ENCODE data around the gene COMMD2. TPM values are rescaled to one million over a fixed set of nuclear protein-coding genes. Genes with fewer than 3 reads are reported as not detected.

COMMD2 gene
- total and polyA plus RNA-seq, 2 donors (not counting 1 experiment from before 2014, with no cell fraction given), result 15.0 to 45.1 TPM

DNA sequence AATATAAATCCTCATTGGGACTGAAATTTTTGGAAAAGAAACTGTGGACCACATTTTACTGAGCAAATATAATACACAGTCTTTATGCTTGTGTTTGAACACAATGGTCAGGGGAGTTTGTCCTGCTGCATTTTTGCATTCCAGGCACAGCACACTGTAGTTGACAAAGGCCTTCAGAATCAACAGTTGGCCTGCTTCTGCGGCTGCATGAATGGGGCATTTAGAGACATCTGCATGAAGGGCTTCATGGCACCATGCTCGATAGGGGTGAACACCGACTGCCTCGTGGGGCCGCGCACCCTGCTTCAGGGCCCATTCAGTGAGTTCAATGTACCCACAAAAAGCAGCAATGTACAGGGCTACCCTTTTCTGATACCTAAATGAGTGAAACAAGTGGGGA lies 15.4 kb upstream of the COMMD2 start:
- TF ChIP-seq, protein P1, sequence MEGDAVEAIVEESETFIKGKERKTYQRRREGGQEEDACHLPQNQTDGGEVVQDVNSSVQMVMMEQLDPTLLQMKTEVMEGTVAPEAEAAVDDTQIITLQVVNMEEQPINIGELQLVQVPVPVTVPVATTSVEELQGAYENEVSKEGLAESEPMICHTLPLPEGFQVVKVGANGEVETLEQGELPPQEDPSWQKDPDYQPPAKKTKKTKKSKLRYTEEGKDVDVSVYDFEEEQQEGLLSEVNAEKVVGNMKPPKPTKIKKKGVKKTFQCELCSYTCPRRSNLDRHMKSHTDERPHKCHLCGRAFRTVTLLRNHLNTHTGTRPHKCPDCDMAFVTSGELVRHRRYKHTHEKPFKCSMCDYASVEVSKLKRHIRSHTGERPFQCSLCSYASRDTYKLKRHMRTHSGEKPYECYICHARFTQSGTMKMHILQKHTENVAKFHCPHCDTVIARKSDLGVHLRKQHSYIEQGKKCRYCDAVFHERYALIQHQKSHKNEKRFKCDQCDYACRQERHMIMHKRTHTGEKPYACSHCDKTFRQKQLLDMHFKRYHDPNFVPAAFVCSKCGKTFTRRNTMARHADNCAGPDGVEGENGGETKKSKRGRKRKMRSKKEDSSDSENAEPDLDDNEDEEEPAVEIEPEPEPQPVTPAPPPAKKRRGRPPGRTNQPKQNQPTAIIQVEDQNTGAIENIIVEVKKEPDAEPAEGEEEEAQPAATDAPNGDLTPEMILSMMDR (IDR thresholded peaks at IDR 0.05), result no peak
- TF ChIP-seq EZH2 (IDR thresholded peaks at IDR 0.05; ENCODE audit: borderline replicate concordance, insufficient read depth, low read depth, low read length, poor library complexity, severe bottlenecking), result no peak
- no peaks in the 10 kb centered on the region for H3K79me2 ChIP-seq (ENCODE audit: control insufficient read depth, insufficient read depth, low read length)
- Mint-ChIP-seq H3K27me3 (peaks cover 33% of the 10 kb centered on the region), H3K27ac (no peak overlapping the region), H3K9me3 (ENCODE audit: insufficient read depth) (no peaks in the 10 kb centered on the region), H3K4me3 (no peak overlapping the region), H3K4me1 (no peaks in the 10 kb centered on the region)
- WGBS (ENCODE audit: insufficient coverage), result 95% methylated on average over 6 of the region's 6 CpGs
- ATAC-seq (ENCODE audit: low read depth) (no peak), DNase-seq (no peak)
- ChIA-PET CTCF (interaction anchor here (1.5 to 17.2 kb wide), 6 partner anchors 12 to 453 kb away, joined by 3 to 307 read pairs (median 12); partner anchors contain the start of gene COMMD2), POLR2A (no interaction called here)
- H2AFZ ChIP-seq (ENCODE audit: insufficient read depth, low read depth, low read length, poor library complexity, severe bottlenecking), result no peak overlapping the region
- peaks cover 0 to 8% (median 0%) of the 10 kb centered on the region in 4 experiments for H3K27me3 ChIP-seq (replicated peaks in 1 of 4; ENCODE audit: control extremely low read depth in 1 of 4, control insufficient read depth in 3 of 4, insufficient read depth in 4 of 4, low read length in 3 of 4)
- intact Hi-C loops (cut with micrococcal nuclease), result loop anchor here (2.0 to 5.0 kb wide), 2 partner anchors 200 to 417 kb away; no protein-coding TSS in a partner anchor
- no peaks in the 10 kb centered on the region for H3K36me3 ChIP-seq (replicated peaks in 1 of 2; ENCODE audit: control extremely low read depth in 1 of 2, control insufficient read depth in 1 of 2, extremely low read depth in 1 of 2, insufficient read depth in 2 of 2, low read length in 1 of 2)
- H3K4me3 ChIP-seq (ENCODE audit: control extremely low read depth in 1 of 5, extremely low read depth in 1 of 5, insufficient read depth in 1 of 5, low read depth in 2 of 5, low read length in 4 of 5), result no peak overlapping the region
- H3K4me2 ChIP-seq (replicated peaks; ENCODE audit: low read depth, low read length, poor library complexity, severe bottlenecking), result no peak overlapping the region
- H3K4me1 ChIP-seq (ENCODE audit: control insufficient read depth in 2 of 2, insufficient read depth in 2 of 2, low read length in 2 of 2), result no peaks in the 10 kb centered on the region
- no peaks in the 10 kb centered on the region for H4K20me1 ChIP-seq (ENCODE audit: control insufficient read depth, insufficient read depth, low read length, poor library complexity, severe bottlenecking)
- H3K9me3 ChIP-seq (ENCODE audit: control extremely low read depth in 1 of 3, control insufficient read depth in 2 of 3, insufficient read depth in 1 of 3, low read length in 2 of 3), result no peaks in the 10 kb centered on the region
- no peak overlapping the region for H3K27ac ChIP-seq (ENCODE audit: low read length in 2 of 2)
- H3K9ac ChIP-seq (ENCODE audit: low read length), result no peak overlapping the region

DNA sequence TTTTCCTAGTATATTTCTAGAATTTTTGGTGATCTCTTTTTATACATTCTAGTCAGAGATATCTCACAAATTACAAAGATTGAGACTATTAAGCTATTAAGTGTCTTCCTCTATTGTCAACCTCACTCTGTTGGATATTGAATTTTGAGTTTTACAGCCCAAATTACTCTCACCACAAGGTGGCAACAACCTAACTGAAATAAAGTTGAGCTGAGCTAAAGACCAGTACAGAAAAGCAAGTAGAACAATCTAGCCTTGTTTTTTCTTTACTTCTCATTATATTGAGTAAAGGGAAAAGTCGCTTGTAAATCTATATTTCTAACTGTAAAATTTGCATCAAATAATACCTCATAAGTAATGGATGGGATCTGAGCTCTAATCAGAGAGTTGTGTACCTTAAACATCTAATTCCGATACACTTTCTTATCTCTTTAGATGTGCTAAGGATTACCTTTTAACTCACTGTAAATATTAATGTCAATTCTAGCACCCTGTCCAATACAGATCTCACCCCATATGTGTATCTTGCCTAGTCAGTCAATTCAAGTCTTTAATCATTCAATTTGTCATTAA lies 13.6 kb upstream of the COMMD2 start:
- H3K27ac ChIP-seq (ENCODE audit: low read length in 2 of 2), result no peak overlapping the region
- H4K20me1 ChIP-seq (ENCODE audit: control insufficient read depth, insufficient read depth, low read length, poor library complexity, severe bottlenecking), result no peaks in the 10 kb centered on the region
- H3K27me3 Mint-ChIP-seq, result peaks cover 24% of the 10 kb centered on the region
- H3K4me3 ChIP-seq (ENCODE audit: control extremely low read depth in 1 of 5, extremely low read depth in 1 of 5, insufficient read depth in 1 of 5, low read depth in 2 of 5, low read length in 4 of 5), result no peak overlapping the region
- no peak overlapping the region for H3K4me2 ChIP-seq (replicated peaks; ENCODE audit: low read depth, low read length, poor library complexity, severe bottlenecking)
- no peaks in the 10 kb centered on the region for H3K4me1 ChIP-seq (ENCODE audit: control insufficient read depth in 2 of 2, insufficient read depth in 2 of 2, low read length in 2 of 2)
- H3K9ac ChIP-seq (ENCODE audit: low read length), result no peak overlapping the region
- no peaks in the 10 kb centered on the region for H3K9me3 ChIP-seq (ENCODE audit: control extremely low read depth in 1 of 3, control insufficient read depth in 2 of 3, insufficient read depth in 1 of 3, low read length in 2 of 3)
- intact Hi-C loops (cut with micrococcal nuclease), result loop anchor here (1.0 to 5.0 kb wide), 5 partner anchors 42 to 419 kb away; no protein-coding TSS in a partner anchor
- POLR2A ChIA-PET, result interaction anchor here (1.0 kb wide), 1 partner anchor 42 kb away, joined by 3 read pairs; no protein-coding TSS in a partner anchor
- H3K27me3 ChIP-seq (replicated peaks in 1 of 4; ENCODE audit: control extremely low read depth in 1 of 4, control insufficient read depth in 3 of 4, insufficient read depth in 4 of 4, low read length in 3 of 4), result peaks cover 0 to 17% (median 13%) of the 10 kb centered on the region in 4 experiments
- no peaks in the 10 kb centered on the region for H3K9me3 Mint-ChIP-seq (ENCODE audit: insufficient read depth)
- H3K27ac Mint-ChIP-seq, result no peak overlapping the region
- no peak overlapping the region for H3K4me3 Mint-ChIP-seq
- no peaks in the 10 kb centered on the region for H3K36me3 ChIP-seq (replicated peaks in 1 of 2; ENCODE audit: control extremely low read depth in 1 of 2, control insufficient read depth in 1 of 2, extremely low read depth in 1 of 2, insufficient read depth in 2 of 2, low read length in 1 of 2)
- no peaks in the 10 kb centered on the region for H3K4me1 Mint-ChIP-seq
- ATAC-seq (ENCODE audit: low read depth) (peak; percentile 45), DNase-seq (peak; percentile 58)
- no peak overlapping the region for H2AFZ ChIP-seq (ENCODE audit: insufficient read depth, low read depth, low read length, poor library complexity, severe bottlenecking)
- no CpG with 5 or more reads among the region's 2 CpGs for WGBS (ENCODE audit: insufficient coverage)
- H3K79me2 ChIP-seq (ENCODE audit: control insufficient read depth, insufficient read depth, low read length), result no peaks in the 10 kb centered on the region
- CTCF ChIA-PET, result interaction anchor here (0.7 to 17.2 kb wide), 28 partner anchors 8 to 457 kb away, joined by 3 to 307 read pairs (median 4); partner anchors contain the start of gene COMMD2
- TF ChIP-seq, protein P1 (IDR thresholded peaks at IDR 0.05), result peak; percentile 73
- no peak for TF ChIP-seq EZH2 (IDR thresholded peaks at IDR 0.05; ENCODE audit: borderline replicate concordance, insufficient read depth, low read depth, low read length, poor library complexity, severe bottlenecking)
